HG03571 (cell line): ENCODE measurements around the gene ECM2.

Source experiments
- ATAC-seq: cut with Tn5 transposase; IDR thresholded peaks from one replicate; pipeline ENCODE4 v1.9.1; 2021; ENCODE audit not compliant: unreplicated experiment

Gene ECM2

GRCh38 chr9:92468206-92468605 lies 67.6 kb downstream of the ECM2 start:
- ATAC-seq = no peak

- ATAC-seq = no peak
These were observed 68.3 kb downstream of the ECM2 start for GRCh38 chr9:92467511-92467910.

- ATAC-seq = no peak
These were observed 68.7 kb downstream of the ECM2 start for GRCh38 chr9:92467041-92467440.

GRCh38 chr9:92463984-92464383 lies 71.8 kb downstream of the ECM2 start:
- ATAC-seq = no peak

- no peak for ATAC-seq
These were observed 72.4 kb downstream of the ECM2 start for GRCh38 chr9:92463387-92463786.

- ATAC-seq = no peak
These were observed 78.2 kb downstream of the ECM2 start for GRCh38 chr9:92457576-92457975.

GRCh38 chr9:92455217-92455616 lies 80.6 kb downstream of the ECM2 start:
- ATAC-seq = no peak

- no peak for ATAC-seq
These were observed 89.3 kb downstream of the ECM2 start for GRCh38 chr9:92446536-92446935.
